A549 (cell line): ENCODE measurements around the gene ANO10.

Experiments used
- BCL3 ChIP-seq: fragments of >200 bp; sonication (Bioruptor Twin); formaldehyde crosslinking; IDR thresholded peaks from 3 replicates; pipeline ENCODE4 v1.6.1; 2016
- CEBPB ChIP-seq, 2 experiments: fragments of >200 bp in 1 of 2; sonication (Bioruptor Twin) in 1 of 2; formaldehyde crosslinking in 1 of 2; IDR thresholded peaks; 2 replicates each; pipeline ENCODE4 v1.6.1; 2012 to 2016
- CTCF ChIP-seq: fragments of >200 bp; sonication (Bioruptor Twin); formaldehyde crosslinking; IDR thresholded peaks from 3 replicates; pipeline ENCODE4 v1.5.1; 2016
- EP300 ChIP-seq, 2 experiments: fragments of >200 bp; sonication (Bioruptor Twin); formaldehyde crosslinking; IDR thresholded peaks; 2 replicates in 1 of 2; 3 replicates in 1 of 2; pipeline ENCODE4 v1.6.1; 2016 to 2017
- ESRRA ChIP-seq: fragments of 150-350 bp; IDR thresholded peaks from 2 replicates; pipeline ENCODE4 v1.6.1; 2014; ENCODE audit warnings: mild to moderate bottlenecking, low read length, borderline replicate concordance
- HOXB13 ChIP-seq: fragments of 250-450 bp; sonication (Bioruptor Pico); IDR thresholded peaks from 2 replicates; pipeline ENCODE4 v1.5.0; 2020; ENCODE audit warnings: low read depth, mild to moderate bottlenecking, moderate library complexity
- JUN ChIP-seq, 2 experiments: fragments of >200 bp; sonication (Bioruptor Twin); formaldehyde crosslinking; IDR thresholded peaks; 2 replicates in 1 of 2; 3 replicates in 1 of 2; pipeline ENCODE4 v1.6.1; 2016 to 2017
- POLR2A ChIP-seq: IDR thresholded peaks from 2 replicates; pipeline ENCODE4 v1.6.1; 2012; ENCODE audit warnings: mild to moderate bottlenecking, low read length
- RAD21 ChIP-seq, 2 experiments: fragments of >200 bp in 1 of 2; sonication (Bioruptor Twin) in 1 of 2; formaldehyde crosslinking in 1 of 2; IDR thresholded peaks in 1 of 2; conservative IDR thresholded peaks in 1 of 2; 2 replicates in 1 of 2; 3 replicates in 1 of 2; pipeline ENCODE4 v1.6.1; 2012 to 2018; ENCODE audit warnings: inconsistent platforms in 1 of 2
- ZFP36 ChIP-seq: fragments of 450-650 bp; IDR thresholded peaks from 2 replicates; pipeline ENCODE4 v1.6.1; 2014; ENCODE audit warnings: borderline replicate concordance; ENCODE audit not compliant: partially characterized antibody
- TF ChIP-seq, protein P1 (sequence below): fragments of 200-600 bp; sonication (generic); IDR thresholded peaks from 2 replicates; pipeline ENCODE4 v1.6.1; 2016; ENCODE audit warnings: antibody characterized with exemption, mild to moderate bottlenecking, moderate library complexity

DNA sequence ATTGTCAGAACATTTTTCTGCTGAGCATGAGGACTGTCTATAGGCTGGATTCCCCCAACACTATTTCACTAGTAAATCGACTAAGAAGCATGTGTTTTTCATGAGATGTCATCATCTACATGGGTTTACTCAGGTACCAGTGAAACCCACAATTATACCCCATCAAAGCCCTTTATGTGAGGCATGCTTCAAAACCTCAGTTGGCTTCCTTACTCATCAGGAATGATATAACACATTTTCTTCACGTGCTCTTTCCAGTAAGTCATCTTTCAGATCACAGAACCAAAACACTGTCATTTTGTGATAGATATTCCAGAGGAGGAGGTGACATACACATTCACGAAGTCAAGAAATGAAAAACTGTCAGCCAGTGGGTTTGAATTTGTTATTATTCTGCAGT lies 116.5 kb downstream of the ANO10 start:
- TF ChIP-seq CTCF (no peak), ESRRA (no peak), POLR2A (no peak), EP300 (IDR thresholded peaks at IDR 0.05) (no peak), CEBPB (IDR thresholded peaks at IDR 0.05) (no peak), BCL3 (no peak), JUN (IDR thresholded peaks at IDR 0.05) (no peak), HOXB13 (CRISPR knock-in tag) (no peak), ZFP36 (no peak), RAD21 (conservative IDR thresholded peaks at IDR 0.05 in 1 of 2, IDR thresholded peaks at IDR 0.05 in 1 of 2) (no peak)
- TF ChIP-seq, protein P1, sequence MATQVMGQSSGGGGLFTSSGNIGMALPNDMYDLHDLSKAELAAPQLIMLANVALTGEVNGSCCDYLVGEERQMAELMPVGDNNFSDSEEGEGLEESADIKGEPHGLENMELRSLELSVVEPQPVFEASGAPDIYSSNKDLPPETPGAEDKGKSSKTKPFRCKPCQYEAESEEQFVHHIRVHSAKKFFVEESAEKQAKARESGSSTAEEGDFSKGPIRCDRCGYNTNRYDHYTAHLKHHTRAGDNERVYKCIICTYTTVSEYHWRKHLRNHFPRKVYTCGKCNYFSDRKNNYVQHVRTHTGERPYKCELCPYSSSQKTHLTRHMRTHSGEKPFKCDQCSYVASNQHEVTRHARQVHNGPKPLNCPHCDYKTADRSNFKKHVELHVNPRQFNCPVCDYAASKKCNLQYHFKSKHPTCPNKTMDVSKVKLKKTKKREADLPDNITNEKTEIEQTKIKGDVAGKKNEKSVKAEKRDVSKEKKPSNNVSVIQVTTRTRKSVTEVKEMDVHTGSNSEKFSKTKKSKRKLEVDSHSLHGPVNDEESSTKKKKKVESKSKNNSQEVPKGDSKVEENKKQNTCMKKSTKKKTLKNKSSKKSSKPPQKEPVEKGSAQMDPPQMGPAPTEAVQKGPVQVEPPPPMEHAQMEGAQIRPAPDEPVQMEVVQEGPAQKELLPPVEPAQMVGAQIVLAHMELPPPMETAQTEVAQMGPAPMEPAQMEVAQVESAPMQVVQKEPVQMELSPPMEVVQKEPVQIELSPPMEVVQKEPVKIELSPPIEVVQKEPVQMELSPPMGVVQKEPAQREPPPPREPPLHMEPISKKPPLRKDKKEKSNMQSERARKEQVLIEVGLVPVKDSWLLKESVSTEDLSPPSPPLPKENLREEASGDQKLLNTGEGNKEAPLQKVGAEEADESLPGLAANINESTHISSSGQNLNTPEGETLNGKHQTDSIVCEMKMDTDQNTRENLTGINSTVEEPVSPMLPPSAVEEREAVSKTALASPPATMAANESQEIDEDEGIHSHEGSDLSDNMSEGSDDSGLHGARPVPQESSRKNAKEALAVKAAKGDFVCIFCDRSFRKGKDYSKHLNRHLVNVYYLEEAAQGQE: no peak
